GM12801 (cell line): Measurements from ENCODE around the gene ZNF362.

Experiments used
- CTCF ChIP-seq: IDR thresholded peaks from one replicate; pipeline ENCODE4 v1.5.1; 2011; ENCODE audit warnings: control low read depth; ENCODE audit not compliant: insufficient read length; ENCODE audit errors: extremely low read depth

ZNF362 gene

GRCh38 chr1:33269621-33270020 is 13.3 kb downstream of the ZNF362 start:
- no peak for TF ChIP-seq CTCF

- TF ChIP-seq CTCF = no peak
Measured at GRCh38 chr1:33270379-33270778, 14.1 kb downstream of the ZNF362 start.

- TF ChIP-seq CTCF = no peak
Measured at GRCh38 chr1:33270808-33271465, 14.6 kb downstream of the ZNF362 start.

GRCh38 chr1:33271666-33272505 is 15.6 kb downstream of the ZNF362 start:
- TF ChIP-seq CTCF = no peak

GRCh38 chr1:33272509-33272908 is 16.2 kb downstream of the ZNF362 start:
- no peak for TF ChIP-seq CTCF

GRCh38 chr1:33272930-33273329 is 16.6 kb downstream of the ZNF362 start:
- no peak for TF ChIP-seq CTCF

GRCh38 chr1:33273406-33273805 is 17.1 kb downstream of the ZNF362 start:
- TF ChIP-seq CTCF = no peak
